Activated CD4-positive, alpha-beta memory T cell treated with anti-CD3 and anti-CD28 coated beads for 36 hours (primary cell): ENCODE results near the gene NR1I3. TPM values are rescaled to one million over a fixed set of nuclear protein-coding genes. Genes with fewer than 3 reads are reported as not detected.

Experiments used
- CTCF ChIA-PET: fragments of 350-600 bp; sonication (Branson Sonifier 250); formaldehyde crosslinking; loops from one replicate; lab custom pipeline; 2021; ENCODE audit warnings: antibody characterized with exemption, inconsistent platforms; lab: Charles Lee
- POLR2A ChIA-PET: fragments of 350-600 bp; sonication (Branson Sonifier 250); formaldehyde crosslinking; loops from one replicate; lab custom pipeline; 2021; ENCODE audit warnings: antibody characterized with exemption; lab: Charles Lee
- DNase-seq: peaks from one replicate; pipeline ENCODE4 v3.0.0-alpha.2; 2020
- H3K27ac Mint-ChIP-seq: one replicate; pipeline ENCODE4 v1.8.0; 2021; ENCODE audit warnings: mixed read lengths
- H3K27me3 Mint-ChIP-seq: one replicate; pipeline ENCODE4 v1.8.0; 2021; ENCODE audit warnings: mixed read lengths
- H3K36me3 Mint-ChIP-seq: one replicate; pipeline ENCODE4 v1.8.0; 2021; ENCODE audit warnings: mixed read lengths
- H3K4me1 Mint-ChIP-seq: one replicate; pipeline ENCODE4 v1.8.0; 2021; ENCODE audit warnings: low read depth, mixed read lengths
- H3K4me3 Mint-ChIP-seq: one replicate; pipeline ENCODE4 v1.8.0; 2021; ENCODE audit warnings: mild to moderate bottlenecking, mixed read lengths
- H3K9me3 Mint-ChIP-seq: one replicate; pipeline ENCODE4 v1.8.0; 2021; ENCODE audit warnings: mixed read lengths
- intact Hi-C: fragments of 100-400 bp; cut with micrococcal nuclease; formaldehyde crosslinking; loops from one replicate; pipeline ENCODE4 v1.15.1; 2023
- total RNA-seq, 2 experiments: library from RNA; stranded (reverse); gene quantifications; one replicate each; pipeline ENCODE4 v1.2.3, GENCODE V29; 2021

NR1I3 gene
- total RNA-seq, 2 experiments from 2014 or later, result not detected

DNA sequence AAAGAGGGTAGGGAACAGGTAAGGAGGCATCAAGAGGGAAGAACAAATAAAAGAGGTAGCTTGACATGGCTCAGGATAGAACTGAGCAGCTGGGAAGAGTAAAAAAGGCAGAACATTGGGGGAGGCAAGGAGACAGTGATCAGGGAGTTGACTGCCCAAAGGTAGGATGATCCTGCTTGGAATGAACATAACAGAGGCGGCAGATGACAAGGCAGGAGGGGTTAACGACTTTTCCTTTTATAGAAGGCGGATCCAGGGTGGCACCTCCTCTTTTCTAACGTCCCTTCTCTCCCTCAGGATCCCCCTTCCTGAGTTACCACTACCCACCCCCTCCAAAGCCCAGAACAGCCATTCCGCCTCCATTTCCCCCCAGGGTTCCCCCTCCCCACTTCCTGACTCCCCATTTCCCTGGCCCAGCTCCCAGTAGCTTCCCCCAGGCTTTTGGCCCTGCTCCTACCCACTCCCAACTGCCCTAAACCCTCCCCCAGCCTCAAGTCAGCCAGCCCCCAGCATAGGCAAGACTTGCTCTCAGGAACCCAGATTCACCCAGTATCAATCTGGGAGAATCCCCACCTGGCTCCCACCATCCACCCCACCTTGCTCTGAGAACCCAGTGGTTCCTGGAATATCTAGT is 38.4 kb downstream of the NR1I3 start:
- intact Hi-C loops, result loop anchor here (5.0 kb wide), 1 partner anchor 188 kb away; no protein-coding TSS in a partner anchor

DNA sequence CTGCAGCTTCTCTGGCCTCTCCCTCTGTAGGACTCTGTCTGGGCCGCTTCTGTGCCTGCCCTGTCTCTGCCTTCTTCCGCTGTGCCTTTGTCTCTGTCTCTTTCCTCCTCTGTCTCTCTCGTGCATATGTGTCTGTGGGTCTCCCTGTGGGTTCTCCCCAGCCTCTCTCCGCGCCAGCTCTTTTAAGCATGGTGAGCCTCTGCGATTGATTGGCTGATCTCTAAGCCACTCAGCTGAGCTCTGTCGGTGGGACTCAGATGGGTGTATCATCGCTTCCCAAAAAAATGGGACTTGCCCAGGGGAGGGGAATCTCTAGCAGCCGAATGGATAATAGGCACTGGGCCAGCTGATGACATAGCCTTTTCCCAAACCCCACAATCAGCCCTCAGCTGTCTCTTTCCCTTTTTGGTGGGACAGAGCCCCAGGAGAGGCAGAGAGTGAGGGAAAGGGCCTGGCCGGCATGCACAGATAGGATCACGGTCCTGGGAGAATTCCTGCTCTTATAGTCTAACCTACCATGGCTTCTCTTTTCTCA is 39.0 kb downstream of the NR1I3 start, which contains the start of gene ADAMTS4:
ADAMTS4 (minus strand) TSS at position 158 of the 535 bp plus-strand sequence. CDS start 427 bp downstream, outside the sequence.
- peaks cover 46% of the 10 kb centered on the region for H3K4me1 Mint-ChIP-seq
- H3K36me3 Mint-ChIP-seq, result peaks cover 5% of the 10 kb centered on the region
- no peak for DNase-seq
- no peaks in the 10 kb centered on the region for H3K9me3 Mint-ChIP-seq
- intact Hi-C loops, result no loop called here
- peak within 1 kb of the TSS; percentile 87 for H3K27ac Mint-ChIP-seq
- no peaks in the 10 kb centered on the region for H3K27me3 Mint-ChIP-seq
- no peak within 1 kb of the TSS for H3K4me3 Mint-ChIP-seq
- ChIA-PET CTCF (interaction anchor here (1.0 to 2.8 kb wide), 3 partner anchors 13 to 27 kb away, joined by 3 to 16 read pairs (median 6); partner anchors contain the start of gene TOMM40L), POLR2A (no interaction called here)

More for the DNA sequence above, 38.4 kb downstream of the NR1I3 start:
- H3K9me3 Mint-ChIP-seq, result no peaks in the 10 kb centered on the region
- H3K4me3 Mint-ChIP-seq, result no peak overlapping the region
- H3K36me3 Mint-ChIP-seq, result peaks cover 11% of the 10 kb centered on the region
- H3K4me1 Mint-ChIP-seq, result peaks cover 51% of the 10 kb centered on the region
- CTCF ChIA-PET, result interaction anchor here (1.0 to 2.8 kb wide), 3 partner anchors 14 to 27 kb away, joined by 3 to 16 read pairs (median 6); partner anchors contain the start of gene TOMM40L
- POLR2A ChIA-PET, result no interaction called here
- peak overlapping the region; percentile 87 for H3K27ac Mint-ChIP-seq
- no peak for DNase-seq
- no peaks in the 10 kb centered on the region for H3K27me3 Mint-ChIP-seq

DNA sequence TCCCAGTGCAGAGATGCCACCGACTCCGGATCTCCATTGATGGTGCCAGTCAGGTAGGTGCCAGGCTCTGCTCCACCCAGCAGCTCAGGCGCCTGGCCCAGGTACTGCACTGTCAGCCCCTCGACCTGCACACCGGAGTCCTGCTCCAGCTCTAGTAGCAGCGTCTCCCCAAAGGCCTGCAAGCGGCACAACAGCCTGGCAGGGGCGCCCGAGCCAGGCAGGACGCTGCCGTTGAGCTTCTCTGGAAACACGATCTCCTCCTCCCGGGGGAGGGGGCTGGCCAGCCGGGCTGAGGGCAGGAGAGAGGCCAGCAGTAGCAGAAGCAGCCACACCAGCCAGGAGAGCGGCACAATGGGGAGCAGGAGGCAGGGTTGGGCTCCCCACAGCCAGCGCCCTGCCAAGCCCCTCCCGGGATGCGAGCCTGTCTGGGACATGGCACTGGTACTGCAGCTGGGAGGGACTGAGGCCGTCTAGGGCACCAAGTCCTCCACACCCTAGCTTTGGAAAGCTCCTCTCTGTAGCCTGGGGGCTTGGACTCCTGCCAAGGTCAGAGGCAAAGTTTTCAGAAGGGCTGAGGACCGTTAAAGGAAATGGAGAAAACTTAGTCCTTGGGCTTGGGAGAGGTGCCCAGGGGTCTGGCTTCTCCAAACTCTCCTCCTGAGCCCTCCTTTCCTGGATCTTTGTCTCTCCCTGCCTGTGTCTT is 39.7 kb downstream of the NR1I3 start:
- intact Hi-C loops, result no loop called here
- Mint-ChIP-seq H3K27ac (peak overlapping the region; percentile 4), H3K27me3 (no peaks in the 10 kb centered on the region), H3K4me3 (no peak overlapping the region), H3K9me3 (no peaks in the 10 kb centered on the region), H3K36me3 (peaks cover 2% of the 10 kb centered on the region), H3K4me1 (peaks cover 40% of the 10 kb centered on the region)
- POLR2A ChIA-PET, result no interaction called here
- DNase-seq, result no peak
- CTCF ChIA-PET, result interaction anchor here (1.8 to 2.8 kb wide), 2 partner anchors 17 to 28 kb away, joined by 6 to 16 read pairs; partner anchors contain the start of gene TOMM40L

DNA sequence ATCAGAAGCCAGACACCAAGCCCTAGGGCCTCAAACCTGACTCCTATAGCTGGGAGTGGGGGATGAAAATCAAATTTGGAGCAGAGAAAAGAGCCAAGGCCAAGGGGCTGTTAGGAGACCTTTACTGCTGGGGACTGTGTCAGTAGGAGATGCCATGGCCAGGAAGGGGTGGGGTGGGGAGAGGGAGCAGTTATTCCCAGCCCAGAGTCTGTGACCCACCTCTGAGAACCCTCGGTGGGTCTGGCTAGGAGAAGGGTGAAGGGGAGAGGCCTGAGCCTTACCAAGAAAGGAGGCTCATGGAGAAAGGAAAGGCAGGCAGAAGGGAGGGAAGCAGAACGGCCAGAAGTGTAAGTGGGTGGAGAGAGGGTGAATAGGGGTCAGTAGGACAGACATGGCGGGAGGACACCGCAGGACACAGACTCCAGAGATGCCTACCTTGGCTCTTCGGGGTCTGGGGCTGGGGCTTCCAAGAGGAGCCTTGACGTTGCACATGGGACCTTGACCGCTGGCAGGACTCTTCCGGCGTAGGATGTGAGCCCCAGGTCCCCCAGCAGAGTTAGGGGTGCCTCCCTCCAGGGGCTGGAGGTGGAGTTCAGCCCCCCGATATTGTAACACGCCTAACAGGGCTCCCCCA is 40.3 kb downstream of the NR1I3 start:
- Mint-ChIP-seq H3K9me3 (no peaks in the 10 kb centered on the region), H3K36me3 (no peaks in the 10 kb centered on the region), H3K4me3 (no peak overlapping the region), H3K4me1 (peaks cover 41% of the 10 kb centered on the region), H3K27ac (peak overlapping the region; percentile 9), H3K27me3 (no peaks in the 10 kb centered on the region)
- ChIA-PET CTCF (interaction anchor here (1.1 to 2.8 kb wide), 2 partner anchors 16 to 29 kb away, joined by 3 to 16 read pairs; partner anchors contain the start of gene TOMM40L), POLR2A (no interaction called here)
- intact Hi-C loops, result no loop called here
- DNase-seq, result no peak

DNA sequence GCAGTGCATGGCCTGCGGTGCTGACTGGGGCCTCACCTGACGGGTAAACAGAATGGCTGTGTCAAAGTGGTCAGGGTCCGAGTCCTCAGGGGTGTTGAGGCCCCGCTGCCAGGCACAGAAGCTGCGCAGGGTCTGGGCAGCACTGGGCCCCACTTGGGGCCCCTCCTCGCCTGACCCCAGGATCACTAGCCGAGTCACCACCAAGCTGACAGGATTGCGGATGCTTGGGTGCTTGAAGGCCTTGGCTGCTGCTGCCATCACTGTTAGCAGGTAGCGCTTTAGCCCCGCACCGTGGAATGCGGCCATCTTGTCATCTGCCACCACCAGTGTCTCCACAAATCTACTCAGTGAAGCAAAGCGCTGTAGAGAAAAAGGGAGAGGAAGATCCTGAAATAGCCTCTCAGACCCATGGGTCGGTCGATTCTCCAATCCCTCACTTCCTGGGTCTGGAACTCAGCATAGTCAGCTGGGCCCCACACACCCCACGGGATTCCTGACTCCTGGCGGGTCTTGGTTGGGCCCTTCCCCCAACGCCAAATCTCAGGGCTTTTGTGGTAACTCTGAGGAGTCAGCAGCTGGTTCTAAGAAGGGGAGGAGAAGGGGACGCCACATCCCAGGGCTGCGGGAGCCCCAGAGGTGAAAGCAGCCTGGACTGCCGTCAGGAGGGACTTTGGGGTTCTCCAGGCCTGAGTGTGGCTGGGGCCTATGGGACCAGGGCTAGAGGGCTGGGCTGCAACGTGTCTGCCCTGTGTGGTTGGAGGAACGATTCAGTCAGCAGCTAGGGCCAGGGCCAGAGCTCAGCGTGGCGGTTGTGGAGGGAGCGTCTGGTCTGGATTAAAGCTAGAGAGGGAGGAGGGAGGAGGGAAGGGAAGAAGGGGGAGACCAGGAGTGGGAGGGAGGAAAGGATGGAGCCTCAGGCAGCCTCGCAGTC is 41.2 kb downstream of the NR1I3 start:
- peaks cover 43% of the 10 kb centered on the region for H3K4me1 Mint-ChIP-seq
- no peak for DNase-seq
- H3K27ac Mint-ChIP-seq, result no peak overlapping the region
- H3K9me3 Mint-ChIP-seq, result no peaks in the 10 kb centered on the region
- H3K4me3 Mint-ChIP-seq, result no peak overlapping the region
- CTCF ChIA-PET, result interaction anchor here (1.1 to 2.8 kb wide), 2 partner anchors 15 to 30 kb away, joined by 3 to 16 read pairs; partner anchors contain the start of gene TOMM40L
- H3K27me3 Mint-ChIP-seq, result no peaks in the 10 kb centered on the region
- no peaks in the 10 kb centered on the region for H3K36me3 Mint-ChIP-seq
- intact Hi-C loops, result no loop called here
- POLR2A ChIA-PET, result no interaction called here

DNA sequence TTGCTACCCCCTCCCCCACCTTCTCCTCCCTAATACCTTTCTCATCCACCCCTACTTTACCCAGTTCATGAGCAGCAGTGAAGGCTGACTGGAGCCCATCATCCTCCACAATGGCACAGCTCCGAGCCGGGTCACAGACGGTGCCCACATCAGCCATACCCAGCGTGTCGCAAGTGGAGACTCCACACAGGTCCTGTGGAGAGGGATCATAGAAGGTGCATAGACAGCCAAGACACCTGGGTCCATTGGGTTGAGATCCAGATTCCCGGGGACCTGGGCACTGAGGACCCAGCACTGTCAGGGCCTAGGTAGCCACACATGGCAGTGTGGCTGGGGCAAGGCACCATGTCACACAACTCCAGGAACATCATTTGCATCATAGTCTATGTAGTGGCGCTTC is 41.9 kb downstream of the NR1I3 start:
- H3K9me3 Mint-ChIP-seq, result no peaks in the 10 kb centered on the region
- H3K27me3 Mint-ChIP-seq, result no peaks in the 10 kb centered on the region
- no peaks in the 10 kb centered on the region for H3K36me3 Mint-ChIP-seq
- no peak for DNase-seq
- H3K27ac Mint-ChIP-seq, result no peak overlapping the region
- no peak overlapping the region for H3K4me3 Mint-ChIP-seq
- intact Hi-C loops, result no loop called here
- H3K4me1 Mint-ChIP-seq, result peaks cover 36% of the 10 kb centered on the region
- ChIA-PET CTCF (no interaction called here), POLR2A (no interaction called here)

DNA sequence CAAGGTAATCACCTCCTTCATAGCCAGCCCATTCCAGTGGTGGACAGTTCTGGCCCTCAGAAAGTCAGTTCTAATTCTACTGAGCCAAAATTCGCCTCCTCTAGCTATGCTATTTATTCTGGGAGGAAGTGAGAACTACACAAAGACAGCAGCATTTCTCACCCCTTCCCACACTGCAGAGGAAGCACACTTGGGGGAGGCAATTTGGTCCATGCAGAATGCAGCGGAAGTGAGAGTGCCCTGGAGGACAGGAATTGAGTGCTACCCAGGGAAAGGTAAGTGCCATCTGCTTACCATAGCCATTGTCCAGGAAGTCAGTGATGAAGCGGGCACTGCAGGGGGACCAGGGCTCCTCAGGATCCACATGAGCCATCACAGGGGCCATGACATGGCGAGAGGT is 42.8 kb downstream of the NR1I3 start:
- Mint-ChIP-seq H3K27me3 (no peaks in the 10 kb centered on the region), H3K36me3 (no peaks in the 10 kb centered on the region), H3K4me1 (peaks cover 27% of the 10 kb centered on the region), H3K4me3 (no peak overlapping the region), H3K9me3 (no peaks in the 10 kb centered on the region), H3K27ac (peak overlapping the region; percentile 14)
- CTCF ChIA-PET, result no interaction called here
- POLR2A ChIA-PET, result no interaction called here
- intact Hi-C loops, result no loop called here
- DNase-seq, result no peak

DNA sequence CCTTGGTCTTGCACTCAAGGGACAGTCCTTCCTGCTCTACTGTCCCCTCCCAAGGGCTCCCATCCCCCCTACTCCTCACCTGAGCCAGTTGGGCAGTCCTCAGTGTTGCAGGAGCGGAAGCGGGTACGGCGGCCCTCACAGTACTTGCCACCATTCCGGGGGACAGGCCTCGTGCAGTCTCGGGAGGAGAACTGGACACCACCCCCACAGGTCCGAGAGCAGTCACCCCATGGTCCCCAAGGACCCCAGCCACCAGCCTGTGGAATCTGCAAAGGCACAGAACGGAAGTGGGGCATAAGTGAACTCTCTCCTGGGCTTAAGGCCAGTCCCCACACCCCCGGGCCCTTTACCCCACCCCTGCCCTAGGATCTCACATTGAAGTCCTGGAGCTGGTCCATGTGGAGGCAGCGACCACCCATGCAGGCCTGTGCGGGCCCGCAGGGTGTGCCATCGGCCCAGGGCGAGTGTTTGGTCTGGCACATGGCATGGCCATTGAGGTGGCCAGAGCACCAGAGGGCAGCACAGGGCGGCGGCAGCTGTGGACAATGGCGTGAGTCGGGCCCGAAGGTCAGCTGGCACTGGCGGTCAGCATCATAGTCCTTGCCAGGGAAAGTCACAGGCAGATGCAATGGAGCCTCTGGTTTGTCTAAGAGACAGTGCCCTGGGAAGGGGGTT is 44.3 kb downstream of the NR1I3 start:
- peaks cover 25% of the 10 kb centered on the region for H3K4me1 Mint-ChIP-seq
- ChIA-PET CTCF (interaction anchor here (1.4 to 5.0 kb wide), 5 partner anchors 10 to 32 kb away, joined by 4 to 69 read pairs (median 7); partner anchors contain the start of genes B4GALT3, NDUFS2 and TOMM40L), POLR2A (interaction anchor here (2.0 kb wide), 1 partner anchor 8 kb away, joined by 8 read pairs; the partner anchor contains the start of gene NDUFS2)
- H3K27me3 Mint-ChIP-seq, result no peaks in the 10 kb centered on the region
- DNase-seq, result no peak
- intact Hi-C loops, result no loop called here
- H3K36me3 Mint-ChIP-seq, result no peaks in the 10 kb centered on the region
- no peaks in the 10 kb centered on the region for H3K9me3 Mint-ChIP-seq
- no peak overlapping the region for H3K4me3 Mint-ChIP-seq
- H3K27ac Mint-ChIP-seq, result peak overlapping the region; percentile 28

DNA sequence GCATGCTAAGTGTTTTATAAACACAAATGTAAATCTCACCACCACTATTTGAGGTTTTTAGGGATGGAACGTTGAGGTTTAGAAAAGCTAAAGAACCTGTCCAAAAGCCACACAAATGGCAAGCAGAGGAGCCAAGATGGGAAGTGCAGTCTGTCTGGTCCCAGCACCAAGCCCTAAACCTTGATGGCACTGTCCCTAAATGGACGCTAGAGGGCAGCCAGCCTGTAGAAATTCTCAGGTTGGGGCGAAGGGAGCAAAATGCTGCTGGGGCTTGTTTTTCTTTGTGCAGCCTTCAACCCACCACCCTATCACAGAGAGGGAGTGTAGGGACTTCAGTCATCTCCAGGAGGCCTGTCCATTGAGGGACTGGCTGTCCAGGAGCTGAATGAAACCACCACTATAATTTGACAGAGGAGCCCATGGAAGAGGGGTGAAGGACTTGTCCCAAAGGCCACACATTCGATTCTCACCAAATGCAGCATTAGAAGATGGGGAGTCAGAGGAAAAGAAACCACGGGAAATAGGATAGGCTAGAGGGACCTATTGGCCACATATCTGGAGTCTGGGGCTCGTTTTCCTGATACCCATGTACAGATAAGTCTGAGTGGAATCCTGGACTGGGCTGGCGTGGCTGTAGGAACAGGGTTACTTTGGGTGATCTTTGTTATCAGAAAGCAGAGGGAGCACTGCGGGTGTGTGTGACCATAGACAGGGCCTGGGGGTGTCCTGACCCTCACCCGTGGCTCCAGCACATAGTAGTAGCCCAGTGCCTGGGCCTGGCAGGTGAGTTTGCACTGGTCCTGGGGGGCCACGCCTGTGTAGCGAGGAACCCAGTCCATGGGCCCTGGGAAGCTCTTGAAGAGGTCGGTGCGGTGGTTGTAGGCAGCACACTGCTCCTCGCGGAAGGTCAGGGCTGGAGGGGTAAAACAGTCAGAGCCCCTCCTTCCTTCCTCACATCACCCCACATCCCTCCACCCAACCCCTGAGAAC is 45.2 kb downstream of the NR1I3 start:
- H3K4me1 Mint-ChIP-seq, result peaks cover 29% of the 10 kb centered on the region
- ChIA-PET CTCF (interaction anchor here (0.8 to 5.0 kb wide), 21 partner anchors 10 to 194 kb away, joined by 3 to 69 read pairs (median 7); partner anchors contain the start of genes B4GALT3, CFAP126, NDUFS2 and PCP4L1), POLR2A (interaction anchor here (1.5 to 2.0 kb wide), 3 partner anchors 9 to 27 kb away, joined by 4 to 8 read pairs (median 8); partner anchors contain the start of genes NDUFS2 and PPOX)
- H3K27me3 Mint-ChIP-seq, result no peaks in the 10 kb centered on the region
- DNase-seq, result peak; percentile 81
- intact Hi-C loops, result loop anchor here (1.0 kb wide), 1 partner anchor 33 kb away; no protein-coding TSS in a partner anchor
- no peaks in the 10 kb centered on the region for H3K36me3 Mint-ChIP-seq
- no peaks in the 10 kb centered on the region for H3K9me3 Mint-ChIP-seq
- H3K4me3 Mint-ChIP-seq, result no peak overlapping the region
- peak overlapping the region; percentile 42 for H3K27ac Mint-ChIP-seq
